HL-60 (cell line): ENCODE measurements around the gene MYOM1.

Experiments
- DNase-seq, 2 experiments: peaks; one replicate each; pipeline ENCODE4 v3.0.0-alpha.2; 2010 to 2020; ENCODE audit warnings: low read depth in 1 of 2, low spot score in 1 of 2
- H3K27ac ChIP-seq: fragments of 250-450 bp; sonication (Bioruptor Pico); replicated peaks from 2 replicates; pipeline ENCODE4 v1.5.1; 2020; ENCODE audit warnings: mild to moderate bottlenecking, moderate library complexity
- H3K27me3 ChIP-seq: fragments of 250-450 bp; sonication (Bioruptor Pico); 2 replicates; pipeline ENCODE4 v1.5.1; 2021; ENCODE audit warnings: mild to moderate bottlenecking, moderate library complexity; ENCODE audit not compliant: insufficient read depth, poor library complexity, severe bottlenecking
- H3K4me3 ChIP-seq: replicated peaks from 2 replicates; pipeline ENCODE4 v1.5.1; 2011; ENCODE audit warnings: mild to moderate bottlenecking, control low read depth, low read length; ENCODE audit not compliant: insufficient read depth
- CTCF ChIP-seq: IDR thresholded peaks from one replicate; pipeline ENCODE4 v1.5.1; 2011; ENCODE audit warnings: low read length, control low read depth, inconsistent platforms; ENCODE audit not compliant: insufficient read depth
- GABPA ChIP-seq: IDR thresholded peaks from 2 replicates; pipeline ENCODE4 v1.6.1; 2012; ENCODE audit warnings: low read depth
- POLR2AphosphoS5 ChIP-seq: IDR thresholded peaks from 2 replicates; pipeline ENCODE4 v1.6.1; 2012; ENCODE audit warnings: low read depth
- REST ChIP-seq: IDR thresholded peaks from 2 replicates; pipeline ENCODE4 v1.6.1; 2012; ENCODE audit warnings: low read depth; ENCODE audit not compliant: insufficient replicate concordance
- SPI1 ChIP-seq: IDR thresholded peaks from 2 replicates; pipeline ENCODE4 v1.6.1; 2012; ENCODE audit warnings: low read depth, mild to moderate bottlenecking, borderline replicate concordance

Gene MYOM1

GRCh38 chr18:3086871-3087270, 132.9 kb downstream of the MYOM1 start:
- Histone ChIP-seq H3K27me3 (no peaks in the 10 kb centered on the region), H3K27ac (no peak overlapping the region), H3K4me3 (no peak overlapping the region)
- DNase-seq: no peak
- no peak for TF ChIP-seq POLR2AphosphoS5
- TF ChIP-seq SPI1: no peak
- TF ChIP-seq GABPA: no peak
- TF ChIP-seq REST: no peak
- no peak for TF ChIP-seq CTCF

- Histone ChIP-seq H3K27ac (no peak overlapping the region), H3K4me3 (no peak overlapping the region), H3K27me3 (no peaks in the 10 kb centered on the region)
- TF ChIP-seq POLR2AphosphoS5 (no peak), REST (no peak), SPI1 (no peak), CTCF (no peak), GABPA (no peak)
- no peak for DNase-seq
Observed at GRCh38 chr18:3085612-3086011, 134.2 kb downstream of the MYOM1 start.

- DNase-seq: no peak
- TF ChIP-seq POLR2AphosphoS5 (no peak), REST (no peak), CTCF (no peak), SPI1 (no peak), GABPA (no peak)
- H3K27me3 ChIP-seq: no peaks in the 10 kb centered on the region
- no peak overlapping the region for H3K27ac ChIP-seq
- H3K4me3 ChIP-seq: no peak overlapping the region
Observed at GRCh38 chr18:3084206-3084605, 135.6 kb downstream of the MYOM1 start.
